Endothelial cell of umbilical vein (primary cell): ENCODE results near the gene CTNND2. TPM values are rescaled to one million over a fixed set of nuclear protein-coding genes. Genes with fewer than 3 reads are reported as not detected.

Experiments used
- BruUV-seq: library from RNA; stranded (reverse); fragments of 400-500 nt; replicated peaks from 2 replicates; lab custom pipeline; 2021; lab: Mats Ljungman, UMichigan
- CTCF ChIA-PET: fragments of 300-600, 350-600 bp; sonication (Branson Sonifier 250); formaldehyde crosslinking; loops from one replicate; lab custom pipeline; 2021; ENCODE audit warnings: antibody characterized with exemption, inconsistent platforms; lab: Charles Lee
- POLR2A ChIA-PET: fragments of 300-600, 350-600 bp; sonication (Branson Sonifier 250); formaldehyde crosslinking; loops from one replicate; lab custom pipeline; 2021; ENCODE audit warnings: antibody characterized with exemption, inconsistent platforms; lab: Charles Lee
- DNase-seq: peaks from one replicate; pipeline ENCODE4 v3.0.0-alpha.2; 2011; ENCODE audit warnings: low read depth, low spot score
- FAIRE-seq: peaks from 2 replicates; lab custom pipeline; 2011; peaks lifted over from hg19 to GRCh38; lab: Jason Lieb, UNC
- H2AFZ ChIP-seq: 2 replicates; pipeline ENCODE4 v1.6.0; 2012; ENCODE audit warnings: low read depth, low read length, control low read depth, inconsistent platforms
- H3K27ac ChIP-seq: 2 replicates; pipeline ENCODE4 v1.5.1; 2011; ENCODE audit warnings: low read depth, mild to moderate bottlenecking, control low read depth, low read length, moderate library complexity; ENCODE audit not compliant: insufficient read depth
- H3K27me3 ChIP-seq, 2 experiments: 2 replicates each; pipeline versions ENCODE4 v1.6.0 to v1.6.1; 2011; ENCODE audit warnings: low read length in 2 of 2, mixed read lengths in 1 of 2; ENCODE audit not compliant: control insufficient read depth in 2 of 2, insufficient read depth in 2 of 2
- H3K36me3 ChIP-seq, 2 experiments: 2 replicates in 1 of 2; 3 replicates in 1 of 2; pipeline ENCODE4 v1.5.1; 2011; ENCODE audit warnings: low read length in 2 of 2, mild to moderate bottlenecking in 1 of 2, moderate library complexity in 1 of 2; ENCODE audit not compliant: control insufficient read depth in 2 of 2, insufficient read depth in 2 of 2; ENCODE audit errors: extremely low read depth in 1 of 2
- H3K4me1 ChIP-seq: 3 replicates; pipeline ENCODE4 v1.5.1; 2011; ENCODE audit warnings: mild to moderate bottlenecking, low read length; ENCODE audit not compliant: control insufficient read depth, insufficient read depth; ENCODE audit errors: extremely low read depth
- H3K4me2 ChIP-seq: 2 replicates; pipeline ENCODE4 v1.6.1; 2011; ENCODE audit warnings: low read length, control low read depth, mixed read lengths; ENCODE audit not compliant: insufficient read depth
- H3K4me3 ChIP-seq, 3 experiments: fragments of 200-600 bp in 1 of 3; sonication (generic), shearing (Covaris generic) in 1 of 3; replicated peaks in 1 of 3; 2 replicates each; pipeline ENCODE4 v1.5.1; 2011 to 2016; ENCODE audit warnings: control low read depth in 3 of 3, low read length in 3 of 3, mild to moderate bottlenecking in 2 of 3, inconsistent platforms in 1 of 3, low read depth in 1 of 3, moderate library complexity in 1 of 3; ENCODE audit not compliant: insufficient read depth in 1 of 3
- H3K79me2 ChIP-seq: 2 replicates; pipeline ENCODE4 v1.6.0; 2012; ENCODE audit warnings: low read length, inconsistent platforms; ENCODE audit not compliant: control insufficient read depth, insufficient read depth
- H3K9ac ChIP-seq: replicated peaks from 2 replicates; pipeline ENCODE3; 2011; ENCODE audit warnings: low read length, control low read depth; ENCODE audit not compliant: insufficient read depth; ENCODE audit errors: extremely low read depth
- H3K9me1 ChIP-seq: replicated peaks from 3 replicates; pipeline ENCODE4 v1.6.0; 2011; ENCODE audit warnings: mild to moderate bottlenecking, low read length; ENCODE audit not compliant: control insufficient read depth, insufficient read depth; ENCODE audit errors: extremely low read depth
- H3K9me3 ChIP-seq: replicated peaks from 2 replicates; pipeline ENCODE4 v1.5.1; 2012; ENCODE audit warnings: low read length, inconsistent platforms; ENCODE audit not compliant: control insufficient read depth, insufficient read depth
- H4K20me1 ChIP-seq: replicated peaks from 2 replicates; pipeline ENCODE3; 2011; ENCODE audit warnings: mild to moderate bottlenecking, low read length; ENCODE audit not compliant: control insufficient read depth, insufficient read depth; ENCODE audit errors: extremely low read depth
- EZH2 ChIP-seq: IDR thresholded peaks from 2 replicates; pipeline ENCODE4 v1.6.1; 2012; ENCODE audit warnings: borderline replicate concordance, low read depth, mild to moderate bottlenecking, moderate library complexity, low read length, inconsistent platforms; ENCODE audit not compliant: severe bottlenecking
- FOS ChIP-seq: IDR thresholded peaks from 2 replicates; pipeline ENCODE4 v1.6.1; 2011; ENCODE audit warnings: mild to moderate bottlenecking, low read length, moderate library complexity, borderline replicate concordance; ENCODE audit not compliant: insufficient read depth
- GATA2 ChIP-seq: IDR thresholded peaks from 2 replicates; pipeline ENCODE4 v1.7.0; 2011; ENCODE audit warnings: low read depth, mild to moderate bottlenecking, moderate library complexity, mixed read lengths, low read length; ENCODE audit not compliant: insufficient read length, insufficient read depth
- JUN ChIP-seq: IDR thresholded peaks from 2 replicates; pipeline ENCODE4 v1.6.1; 2011; ENCODE audit warnings: borderline replicate concordance, low read depth; ENCODE audit not compliant: insufficient read length, insufficient read depth
- MAX ChIP-seq: IDR thresholded peaks from 2 replicates; pipeline ENCODE4 v1.6.1; 2011; ENCODE audit not compliant: insufficient read depth, insufficient read length
- MYC ChIP-seq: IDR thresholded peaks from one replicate; pipeline ENCODE4 v1.6.1; 2011; ENCODE audit warnings: mild to moderate bottlenecking, low read depth, low read length
- POLR2A ChIP-seq: IDR thresholded peaks from 2 replicates; pipeline ENCODE4 v1.6.1; 2012; ENCODE audit warnings: low read depth, mild to moderate bottlenecking, control low read depth, low read length
- POLR2AphosphoS5 ChIP-seq: IDR thresholded peaks from 2 replicates; pipeline ENCODE4 v1.6.1; 2012; ENCODE audit warnings: low read depth, mild to moderate bottlenecking, control low read depth, low read length, moderate library complexity; ENCODE audit not compliant: insufficient read depth
- dilution Hi-C: fragments of 300-500 bp; cut with MboI; formaldehyde crosslinking; loops from one replicate; pipeline ENCODE4 v1.15.0; 2019; ENCODE audit warnings: low sequenced_read_pairs; ENCODE audit not compliant: extremely low pct_ligation_motif_present
- intact Hi-C: fragments of 100-400 bp; cut with micrococcal nuclease; formaldehyde crosslinking; loops from one replicate; pipeline ENCODE4 v1.10.0; 2022
- polyA plus RNA-seq, 4 experiments: library from polyadenylated mRNA; depleted of rRNA in 3 of 4; stranded (reverse) in 3 of 4; unstranded in 1 of 4; fragments of >200 nt; gene quantifications; 2 replicates each; pipeline versions ENCODE4 v1.2.1 to v1.2.3, GENCODE V29; 2011 to 2012; ENCODE audit warnings: missing spikeins in 1 of 4
- total RNA-seq: library from RNA; stranded (reverse); gene quantifications from 2 replicates; pipeline ENCODE4 v1.2.3, GENCODE V29; 2021
- TF ChIP-seq, protein P1 (sequence below), 2 donors: IDR thresholded peaks; 1 replicate in 1 of 2; 2 replicates in 1 of 2; pipeline ENCODE4 v1.5.1; 2011; ENCODE audit warnings: low read length in 2 of 2, mild to moderate bottlenecking in 2 of 2, moderate library complexity in 2 of 2, control low read depth in 1 of 2, inconsistent platforms in 1 of 2, low read depth in 1 of 2; ENCODE audit not compliant: insufficient read depth in 1 of 2; ENCODE audit errors: extremely low read depth in 1 of 2

Gene CTNND2
- total and polyA plus RNA-seq, 2 donors (not counting 3 experiments of a cell fraction or from before 2014, with no cell fraction given) = not detected

- Histone ChIP-seq H2AFZ (no peak overlapping the region), H3K27me3 (no peaks in the 10 kb centered on the region), H4K20me1 (no peaks in the 10 kb centered on the region), H3K79me2 (no peaks in the 10 kb centered on the region), H3K4me2 (no peak overlapping the region), H3K9ac (no peak overlapping the region), H3K9me3 (no peaks in the 10 kb centered on the region), H3K4me1 (no peaks in the 10 kb centered on the region), H3K27ac (no peak overlapping the region), H3K9me1 (no peaks in the 10 kb centered on the region), H3K36me3 (no peaks in the 10 kb centered on the region), H3K4me3 (no peak overlapping the region)
- ChIA-PET POLR2A (no interaction called here), CTCF (no interaction called here)
- intact Hi-C loops (no loop called here), dilution Hi-C loops (no loop called here)
- BruUV-seq = no TSS peak
- no peak for DNase-seq
- no peak for FAIRE-seq
- TF ChIP-seq MAX (no peak), FOS (no peak), POLR2AphosphoS5 (no peak), MYC (no peak), JUN (no peak), EZH2 (no peak), GATA2 (no peak), POLR2A (no peak)
- TF ChIP-seq, protein P1, sequence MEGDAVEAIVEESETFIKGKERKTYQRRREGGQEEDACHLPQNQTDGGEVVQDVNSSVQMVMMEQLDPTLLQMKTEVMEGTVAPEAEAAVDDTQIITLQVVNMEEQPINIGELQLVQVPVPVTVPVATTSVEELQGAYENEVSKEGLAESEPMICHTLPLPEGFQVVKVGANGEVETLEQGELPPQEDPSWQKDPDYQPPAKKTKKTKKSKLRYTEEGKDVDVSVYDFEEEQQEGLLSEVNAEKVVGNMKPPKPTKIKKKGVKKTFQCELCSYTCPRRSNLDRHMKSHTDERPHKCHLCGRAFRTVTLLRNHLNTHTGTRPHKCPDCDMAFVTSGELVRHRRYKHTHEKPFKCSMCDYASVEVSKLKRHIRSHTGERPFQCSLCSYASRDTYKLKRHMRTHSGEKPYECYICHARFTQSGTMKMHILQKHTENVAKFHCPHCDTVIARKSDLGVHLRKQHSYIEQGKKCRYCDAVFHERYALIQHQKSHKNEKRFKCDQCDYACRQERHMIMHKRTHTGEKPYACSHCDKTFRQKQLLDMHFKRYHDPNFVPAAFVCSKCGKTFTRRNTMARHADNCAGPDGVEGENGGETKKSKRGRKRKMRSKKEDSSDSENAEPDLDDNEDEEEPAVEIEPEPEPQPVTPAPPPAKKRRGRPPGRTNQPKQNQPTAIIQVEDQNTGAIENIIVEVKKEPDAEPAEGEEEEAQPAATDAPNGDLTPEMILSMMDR (IDR thresholded peaks at IDR 0.05; ENCODE audit: extremely low read depth in 1 of 2, insufficient read depth in 1 of 2, low read depth in 1 of 2, low read length in 2 of 2) = no peak
Observed at GRCh38 chr5:11171236-11171635, 733.0 kb downstream of the CTNND2 start.
